Body of pancreas (tissue), 4 donors: ENCODE results near the gene GPBP1. TPM values are rescaled to one million over a fixed set of nuclear protein-coding genes. Genes with fewer than 3 reads are reported as not detected.

Source experiments
- ATAC-seq: fragments of 150-250 bp; one replicate; pipeline ENCODE4 v1.9.1; 2016
- DNase-seq, 4 donors: peaks; one replicate each; pipeline ENCODE4 v3.0.0-alpha.2; 2019
- H3K27ac ChIP-seq, 4 donors: fragments of 200-600 bp; sonication (generic); 1 replicate in 3 of 4; 2 replicates in 1 of 4; pipeline versions ENCODE4 v1.5.1 to v1.6.1; 2016 to 2019; ENCODE audit warnings: mild to moderate bottlenecking in 1 of 4, mixed read lengths in 1 of 4, moderate library complexity in 1 of 4
- H3K27me3 ChIP-seq, 2 donors: fragments of 200-600 bp; sonication (generic); one replicate each; pipeline ENCODE4 v1.6.0; 2016; ENCODE audit warnings: mild to moderate bottlenecking in 1 of 2
- H3K36me3 ChIP-seq, 2 donors: fragments of 200-600 bp; sonication (generic); replicated peaks in 1 of 2; 2 replicates each; pipeline ENCODE4 v1.5.1; 2016; ENCODE audit warnings: low read depth in 2 of 2; ENCODE audit not compliant: insufficient read depth in 1 of 2
- H3K4me1 ChIP-seq: fragments of 200-600 bp; sonication (generic); one replicate; pipeline ENCODE4 v1.6.0; 2016
- H3K4me3 ChIP-seq, 2 donors: fragments of 200-600 bp; sonication (generic); 1 replicate in 1 of 2; 2 replicates in 1 of 2; pipeline ENCODE4 v1.5.1; 2016 to 2019
- H3K9me3 ChIP-seq, 3 donors: fragments of 200-600 bp; sonication (generic); 1 replicate in 2 of 3; 2 replicates in 1 of 3; pipeline ENCODE4 v1.5.1; 2016
- POLR2A ChIP-seq, 3 donors: fragments of 450-650 bp; IDR thresholded peaks; one replicate each; pipeline ENCODE4 v1.6.1; 2016; ENCODE audit warnings: antibody characterized with exemption in 3 of 3, mild to moderate bottlenecking in 2 of 3
- WGBS, 2 donors: methylation state at CpG; one replicate each; pipeline ENCODE4 v1.1.5; 2017; 5-methylcytosine and 5-hydroxymethylcytosine counted together
- intact Hi-C: fragments of 100-400 bp; cut with DNase I; formaldehyde crosslinking; loops from one replicate; pipeline ENCODE4 v1.15.1; 2023
- total RNA-seq, 2 donors: library from RNA; depleted of rRNA; stranded (reverse); fragments of >200 nt; gene quantifications; one replicate each; pipeline ENCODE4 v1.1.0, GENCODE V29; 2016
- TF ChIP-seq, protein P1 (sequence below), 7 experiments: fragments of 450-650 bp in 4 of 7; fragments of 200-600 bp in 3 of 7; sonication (generic) in 3 of 7; IDR thresholded peaks; one replicate each; pipeline ENCODE4 v1.5.1; 2016 to 2019; ENCODE audit warnings: antibody characterized with exemption in 7 of 7

Gene GPBP1
- total RNA-seq, 2 donors from 2014 or later = 53.2 to 67.2 TPM

DNA sequence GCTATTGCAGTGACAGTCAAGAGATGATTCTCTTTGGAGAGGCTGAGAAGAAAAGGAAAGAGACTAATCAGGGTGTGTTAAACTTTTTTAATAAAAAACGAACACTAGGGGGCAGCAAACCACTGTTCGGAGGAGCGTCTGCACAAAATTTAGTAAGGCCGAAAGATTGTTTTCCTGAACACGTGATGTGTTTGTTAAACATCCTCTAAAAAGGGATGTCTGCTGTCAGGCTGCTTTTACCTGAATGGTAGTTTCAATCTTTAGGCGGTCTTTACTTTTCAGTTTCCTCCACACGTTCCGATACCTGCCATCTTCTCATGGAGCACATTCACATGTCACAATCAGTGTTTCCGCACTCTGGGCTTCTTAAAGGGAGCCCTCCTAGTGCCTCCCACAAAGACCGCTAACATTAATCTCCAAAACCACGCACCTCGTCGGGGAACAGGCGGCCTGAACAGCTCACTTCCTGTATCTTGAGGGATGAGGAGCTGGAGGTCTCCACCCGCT, 125.2 kb downstream of the GPBP1 start:
- no peaks in the 10 kb centered on the region for H3K36me3 ChIP-seq
- intact Hi-C loops = no loop called here
- TF ChIP-seq, protein P1, sequence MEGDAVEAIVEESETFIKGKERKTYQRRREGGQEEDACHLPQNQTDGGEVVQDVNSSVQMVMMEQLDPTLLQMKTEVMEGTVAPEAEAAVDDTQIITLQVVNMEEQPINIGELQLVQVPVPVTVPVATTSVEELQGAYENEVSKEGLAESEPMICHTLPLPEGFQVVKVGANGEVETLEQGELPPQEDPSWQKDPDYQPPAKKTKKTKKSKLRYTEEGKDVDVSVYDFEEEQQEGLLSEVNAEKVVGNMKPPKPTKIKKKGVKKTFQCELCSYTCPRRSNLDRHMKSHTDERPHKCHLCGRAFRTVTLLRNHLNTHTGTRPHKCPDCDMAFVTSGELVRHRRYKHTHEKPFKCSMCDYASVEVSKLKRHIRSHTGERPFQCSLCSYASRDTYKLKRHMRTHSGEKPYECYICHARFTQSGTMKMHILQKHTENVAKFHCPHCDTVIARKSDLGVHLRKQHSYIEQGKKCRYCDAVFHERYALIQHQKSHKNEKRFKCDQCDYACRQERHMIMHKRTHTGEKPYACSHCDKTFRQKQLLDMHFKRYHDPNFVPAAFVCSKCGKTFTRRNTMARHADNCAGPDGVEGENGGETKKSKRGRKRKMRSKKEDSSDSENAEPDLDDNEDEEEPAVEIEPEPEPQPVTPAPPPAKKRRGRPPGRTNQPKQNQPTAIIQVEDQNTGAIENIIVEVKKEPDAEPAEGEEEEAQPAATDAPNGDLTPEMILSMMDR (IDR thresholded peaks at IDR 0.05) = peak; percentile 35 to 74 (median 67)
- TF ChIP-seq POLR2A (IDR thresholded peaks at IDR 0.05) = no peak
- peak; percentile 83 for ATAC-seq
- 26 to 52% methylated on average over 15 of the region's 15 CpGs for WGBS, 2 donors
- H3K9me3 ChIP-seq = no peaks in the 10 kb centered on the region
- H3K4me1 ChIP-seq = peaks cover 10% of the 10 kb centered on the region
- H3K27me3 ChIP-seq = no peaks in the 10 kb centered on the region
- peak; percentile 23 to 44 (median 30) for DNase-seq
- peak overlapping the region in 3 of 4 donors; percentile 15 to 55 (median 37) for H3K27ac ChIP-seq
- H3K4me3 ChIP-seq = no peak overlapping the region

DNA sequence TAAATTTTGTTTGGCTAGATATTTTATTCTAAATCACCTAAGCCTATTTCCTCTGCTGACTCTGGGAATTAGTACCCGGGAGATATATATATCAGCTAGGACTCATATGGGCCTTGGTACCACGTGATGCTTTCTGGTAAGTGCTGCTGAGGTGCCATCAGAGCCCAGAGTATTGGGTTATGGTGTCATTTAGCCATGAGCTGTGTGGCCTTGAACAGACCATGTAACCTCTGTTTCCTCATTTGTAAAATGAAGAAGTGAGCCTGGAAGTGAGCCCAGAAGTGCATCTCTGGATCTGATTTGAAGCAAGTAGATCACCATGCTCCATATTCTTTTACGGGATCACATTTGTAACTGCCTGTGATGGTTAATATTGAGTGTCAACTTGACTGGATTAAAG, 126.1 kb downstream of the GPBP1 start:
- no peak overlapping the region for H3K4me3 ChIP-seq
- WGBS, 2 donors = 72 to 77% methylated on average over 2 to 3 of the region's 3 CpGs
- no peaks in the 10 kb centered on the region for H3K27me3 ChIP-seq
- no peak for DNase-seq
- no peak overlapping the region for H3K27ac ChIP-seq
- H3K4me1 ChIP-seq = peaks cover 10% of the 10 kb centered on the region
- TF ChIP-seq, protein P1 (IDR thresholded peaks at IDR 0.05) = no peak
- no peak for TF ChIP-seq POLR2A (IDR thresholded peaks at IDR 0.05)
- intact Hi-C loops = loop anchor here (10.0 kb wide), 1 partner anchor 475 kb away; no protein-coding TSS in a partner anchor
- H3K36me3 ChIP-seq = no peaks in the 10 kb centered on the region
- ATAC-seq = no peak
- no peaks in the 10 kb centered on the region for H3K9me3 ChIP-seq

- Histone ChIP-seq H3K4me3 (no peak overlapping the region), H3K36me3 (no peaks in the 10 kb centered on the region), H3K4me1 (peaks cover 10% of the 10 kb centered on the region), H3K27me3 (no peaks in the 10 kb centered on the region), H3K27ac (no peak overlapping the region), H3K9me3 (no peaks in the 10 kb centered on the region)
- TF ChIP-seq, protein P1 (IDR thresholded peaks at IDR 0.05) = no peak
- TF ChIP-seq POLR2A (IDR thresholded peaks at IDR 0.05) = no peak
- WGBS, 2 donors = 57 to 62% methylated on average over 6 of the region's 6 CpGs
- no peak for DNase-seq
- no peak for ATAC-seq
- intact Hi-C loops = loop anchor here (10.0 kb wide), 1 partner anchor 473 kb away; no protein-coding TSS in a partner anchor
Observed at GRCh38 chr5:57302164-57302563, 128.3 kb downstream of the GPBP1 start.

- Histone ChIP-seq H3K36me3 (no peaks in the 10 kb centered on the region), H3K27ac (no peak overlapping the region), H3K4me1 (peaks cover 10% of the 10 kb centered on the region), H3K4me3 (no peak overlapping the region), H3K27me3 (no peaks in the 10 kb centered on the region), H3K9me3 (no peaks in the 10 kb centered on the region)
- no peak for ATAC-seq
- TF ChIP-seq, protein P1 (IDR thresholded peaks at IDR 0.05) = no peak
- TF ChIP-seq POLR2A (IDR thresholded peaks at IDR 0.05) = no peak
- intact Hi-C loops = loop anchor here (10.0 kb wide), 1 partner anchor 472 kb away; no protein-coding TSS in a partner anchor
- DNase-seq = no peak
Observed at GRCh38 chr5:57302643-57303042, 128.8 kb downstream of the GPBP1 start.

DNA sequence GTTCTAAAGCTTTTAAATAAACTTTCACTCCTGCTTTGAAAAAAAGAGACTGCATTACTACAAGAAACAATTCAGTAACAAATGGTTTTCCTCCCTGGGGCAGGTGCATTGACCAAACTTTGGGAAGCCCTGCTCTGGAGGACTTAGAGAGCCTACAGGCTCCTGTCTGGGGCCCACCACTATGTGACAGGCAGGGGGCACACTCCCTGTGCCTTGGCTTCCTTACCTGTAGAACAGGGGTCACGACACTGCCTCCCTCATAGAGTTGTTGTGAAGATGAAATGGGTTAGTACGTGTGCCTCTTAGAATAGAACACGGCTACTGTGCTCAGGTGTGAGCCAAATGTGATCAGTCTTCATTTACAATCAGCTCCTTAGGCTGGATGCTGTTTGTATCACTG, 130.1 kb downstream of the GPBP1 start:
- Histone ChIP-seq H3K36me3 (no peaks in the 10 kb centered on the region), H3K27ac (no peak overlapping the region), H3K27me3 (no peaks in the 10 kb centered on the region), H3K4me1 (peaks cover 4% of the 10 kb centered on the region), H3K4me3 (no peak overlapping the region), H3K9me3 (no peaks in the 10 kb centered on the region)
- ATAC-seq (no peak), DNase-seq (no peak)
- 88 to 89% methylated on average over 3 of the region's 3 CpGs for WGBS, 2 donors
- intact Hi-C loops = loop anchor here (10.0 kb wide), 1 partner anchor 471 kb away; no protein-coding TSS in a partner anchor
- TF ChIP-seq POLR2A (IDR thresholded peaks at IDR 0.05) = no peak
- TF ChIP-seq, protein P1 (IDR thresholded peaks at IDR 0.05) = no peak
